AG04450 (cell line): ENCODE measurements around the gene EHBP1. TPM values are rescaled to one million over a fixed set of nuclear protein-coding genes. Genes with fewer than 3 reads are reported as not detected.

Experiments
- CTCF ChIA-PET: fragments of 300-600, 350-600 bp; formaldehyde crosslinking; extraction: SDS; loops from one replicate; lab custom pipeline; 2022; ENCODE audit warnings: antibody characterized with exemption, inconsistent platforms; lab: Charles Lee
- POLR2A ChIA-PET: fragments of 350-600 bp; formaldehyde crosslinking; extraction: SDS; loops from one replicate; lab custom pipeline; 2021; ENCODE audit warnings: antibody characterized with exemption, inconsistent platforms; lab: Yijun Ruan, JAX
- DNase-seq: peaks from one replicate; pipeline ENCODE4 v3.0.0-alpha.2; 2011; ENCODE audit warnings: low read depth, low spot score
- H3K27ac ChIP-seq: one replicate; pipeline ENCODE4 v1.5.1; 2012; ENCODE audit warnings: low read depth, low read length, control low read depth
- H3K27me3 ChIP-seq: one replicate; pipeline ENCODE4 v1.6.0; 2012; ENCODE audit warnings: low read length; ENCODE audit not compliant: control insufficient read depth, insufficient read depth
- H3K4me3 ChIP-seq: 2 replicates; pipeline ENCODE4 v1.5.1; 2011; ENCODE audit warnings: mild to moderate bottlenecking, low read depth, low read length, control low read depth
- H3K9me3 ChIP-seq: 2 replicates; pipeline ENCODE4 v1.5.1; 2012; ENCODE audit warnings: low read length; ENCODE audit not compliant: control insufficient read depth, insufficient read depth
- polyA plus RNA-seq: library from polyadenylated mRNA; depleted of rRNA; stranded (reverse); fragments of >200 nt; gene quantifications from 2 replicates; pipeline ENCODE4 v1.2.3, GENCODE V29; 2011; rRNA removed
- small RNA-seq: library from RNA; depleted of rRNA; stranded (forward); fragments of <200 nt; gene quantifications from one replicate; pipeline ENCODE3, GENCODE V24; 2012; ENCODE audit warnings: low read depth; ENCODE audit not compliant: insufficient read length
- TF ChIP-seq, protein P1 (sequence below): IDR thresholded peaks from 2 replicates; pipeline ENCODE4 v1.5.1; 2011; ENCODE audit warnings: low read depth, low read length, control low read depth, inconsistent platforms

The EHBP1 gene
- polyA plus RNA-seq, 1 experiment = 68.6 TPM

DNA sequence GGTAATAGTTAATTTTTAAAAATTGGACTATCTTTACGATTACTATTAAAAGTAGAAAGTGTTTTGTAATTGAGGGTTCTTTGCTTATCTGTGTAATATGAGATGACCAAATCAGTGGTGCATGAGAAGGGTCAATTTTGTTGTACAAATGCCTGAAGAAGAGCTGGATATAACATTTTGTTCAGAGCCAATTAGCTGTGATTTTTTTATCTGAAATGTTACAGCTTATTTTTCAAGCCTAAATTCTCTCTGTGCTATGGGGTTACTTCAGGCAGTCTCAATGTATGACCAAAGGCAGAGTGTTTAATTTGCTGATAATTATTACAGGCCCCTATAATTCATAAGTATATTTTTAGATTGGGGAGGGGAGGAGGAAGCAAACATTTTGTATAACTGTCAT, 386.9 kb downstream of the EHBP1 start:
- no peak for DNase-seq
- TF ChIP-seq, protein P1, sequence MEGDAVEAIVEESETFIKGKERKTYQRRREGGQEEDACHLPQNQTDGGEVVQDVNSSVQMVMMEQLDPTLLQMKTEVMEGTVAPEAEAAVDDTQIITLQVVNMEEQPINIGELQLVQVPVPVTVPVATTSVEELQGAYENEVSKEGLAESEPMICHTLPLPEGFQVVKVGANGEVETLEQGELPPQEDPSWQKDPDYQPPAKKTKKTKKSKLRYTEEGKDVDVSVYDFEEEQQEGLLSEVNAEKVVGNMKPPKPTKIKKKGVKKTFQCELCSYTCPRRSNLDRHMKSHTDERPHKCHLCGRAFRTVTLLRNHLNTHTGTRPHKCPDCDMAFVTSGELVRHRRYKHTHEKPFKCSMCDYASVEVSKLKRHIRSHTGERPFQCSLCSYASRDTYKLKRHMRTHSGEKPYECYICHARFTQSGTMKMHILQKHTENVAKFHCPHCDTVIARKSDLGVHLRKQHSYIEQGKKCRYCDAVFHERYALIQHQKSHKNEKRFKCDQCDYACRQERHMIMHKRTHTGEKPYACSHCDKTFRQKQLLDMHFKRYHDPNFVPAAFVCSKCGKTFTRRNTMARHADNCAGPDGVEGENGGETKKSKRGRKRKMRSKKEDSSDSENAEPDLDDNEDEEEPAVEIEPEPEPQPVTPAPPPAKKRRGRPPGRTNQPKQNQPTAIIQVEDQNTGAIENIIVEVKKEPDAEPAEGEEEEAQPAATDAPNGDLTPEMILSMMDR = no peak
- CTCF ChIA-PET = no interaction called here
- Histone ChIP-seq H3K27ac (no peak overlapping the region), H3K27me3 (no peaks in the 10 kb centered on the region), H3K4me3 (no peak overlapping the region), H3K9me3 (no peaks in the 10 kb centered on the region)
- POLR2A ChIA-PET = no interaction called here

DNA sequence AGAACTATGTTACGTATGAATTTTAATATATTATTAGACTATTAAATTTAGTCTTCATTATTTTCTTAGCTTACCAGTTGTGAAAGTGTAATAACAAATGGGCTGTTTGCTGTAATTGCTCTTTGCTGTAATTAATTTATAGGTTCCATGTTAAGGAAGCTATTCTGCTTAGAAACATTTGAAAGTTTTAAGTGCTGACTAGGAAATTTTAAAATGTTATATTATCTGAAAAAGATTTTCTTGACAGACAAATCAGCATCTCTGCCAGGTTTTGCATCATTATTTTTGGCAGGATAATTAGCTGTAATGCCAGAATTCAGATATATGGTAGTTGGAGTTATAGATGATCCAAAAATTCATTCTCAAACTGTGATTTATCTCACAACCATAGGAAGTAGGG, 387.3 kb downstream of the EHBP1 start:
- CTCF ChIA-PET = no interaction called here
- TF ChIP-seq, protein P1 = no peak
- POLR2A ChIA-PET = no interaction called here

DNA sequence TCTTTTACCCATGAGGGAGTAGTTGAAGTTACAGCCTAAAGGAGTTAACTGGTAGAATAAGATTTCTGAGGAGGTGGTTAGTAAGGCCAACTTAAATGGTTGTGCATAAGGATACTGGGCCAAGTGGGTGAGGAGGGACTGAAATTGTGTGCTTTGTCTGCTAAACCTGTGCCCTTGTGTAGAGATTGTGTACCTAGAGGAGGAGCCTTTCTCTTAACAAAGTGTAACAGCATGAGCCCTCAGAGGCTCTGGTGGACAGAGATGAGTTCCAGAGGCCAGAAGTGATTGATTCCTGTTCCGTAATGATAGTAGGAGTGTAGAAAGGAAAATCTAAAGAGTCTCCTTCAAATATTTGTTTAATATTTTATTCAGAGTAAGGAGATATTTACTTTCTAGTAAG, 388.0 kb downstream of the EHBP1 start:
- Histone ChIP-seq H3K27me3 (no peaks in the 10 kb centered on the region), H3K4me3 (no peak overlapping the region), H3K9me3 (no peaks in the 10 kb centered on the region), H3K27ac (no peak overlapping the region)
- DNase-seq = no peak
- ChIA-PET CTCF (no interaction called here), POLR2A (no interaction called here)
- TF ChIP-seq, protein P1 = no peak

More for the DNA sequence above, 387.3 kb downstream of the EHBP1 start:
- H3K27me3 ChIP-seq = no peaks in the 10 kb centered on the region
- H3K27ac ChIP-seq = no peak overlapping the region
- no peak overlapping the region for H3K4me3 ChIP-seq
- no peak for DNase-seq
- H3K9me3 ChIP-seq = no peaks in the 10 kb centered on the region

Small RNA genes lying within 50 kb of the gene (small RNA-seq; reads per million reads assigned to genes)
- not detected for gene RF00019

Other genes with a start within 250 kb of the EHBP1 start
- gene TMEM17, start 199.5 kb upstream of the EHBP1 start, polyA plus RNA-seq = 2.1 and 2.5 TPM in 2 replicates